Liver (tissue), 9 donors: ENCODE data around the gene TMEM175. TPM values are rescaled to one million over a fixed set of nuclear protein-coding genes. Genes with fewer than 3 reads are reported as not detected.

ENCODE experiments used
- DNase-seq: peaks from one replicate; pipeline ENCODE4 v3.0.0-alpha.2; 2017; ENCODE audit warnings: low spot score
- H3K27ac ChIP-seq, 2 donors: one replicate each; pipeline ENCODE4 v1.7.0; 2013; ENCODE audit warnings: inconsistent platforms in 2 of 2, low read length in 2 of 2, control low read depth in 1 of 2, low read depth in 1 of 2, mild to moderate bottlenecking in 1 of 2
- H3K27me3 ChIP-seq, 4 donors: one replicate each; pipeline versions ENCODE4 v1.6.1 to v1.7.0; 2013; ENCODE audit warnings: low read length in 3 of 4, inconsistent platforms in 1 of 4, mild to moderate bottlenecking in 1 of 4, moderate library complexity in 1 of 4; ENCODE audit not compliant: control insufficient read depth in 4 of 4, insufficient read depth in 4 of 4
- H3K36me3 ChIP-seq, 4 donors: one replicate each; pipeline versions ENCODE4 v1.6.1 to v1.7.0; 2013; ENCODE audit warnings: low read length in 3 of 4, mild to moderate bottlenecking in 3 of 4, low read depth in 1 of 4, moderate library complexity in 1 of 4; ENCODE audit not compliant: control insufficient read depth in 4 of 4, insufficient read depth in 3 of 4
- H3K4me1 ChIP-seq, 4 donors: one replicate each; pipeline versions ENCODE4 v1.6.1 to v1.7.0; 2013; ENCODE audit warnings: low read length in 3 of 4, mild to moderate bottlenecking in 3 of 4, moderate library complexity in 1 of 4; ENCODE audit not compliant: control insufficient read depth in 4 of 4, insufficient read depth in 4 of 4
- H3K4me3 ChIP-seq, 3 donors: one replicate each; pipeline versions ENCODE4 v1.6.1 to v1.7.0; 2013; ENCODE audit warnings: low read length in 3 of 3, control low read depth in 1 of 3, low read depth in 1 of 3, mild to moderate bottlenecking in 1 of 3
- H3K9ac ChIP-seq, 2 donors: one replicate each; pipeline ENCODE4 v1.7.0; 2013; ENCODE audit warnings: low read length in 2 of 2, mild to moderate bottlenecking in 2 of 2, moderate library complexity in 2 of 2, control low read depth in 1 of 2, low read depth in 1 of 2
- H3K9me3 ChIP-seq, 4 donors: one replicate each; pipeline versions ENCODE4 v1.6.1 to v1.7.0; 2013; ENCODE audit warnings: low read length in 3 of 4; ENCODE audit not compliant: control insufficient read depth in 4 of 4
- HNF4A ChIP-seq, 2 donors: conservative IDR thresholded peaks; 2 replicates each; pipeline ENCODE4 v1.6.1; 2016; ENCODE audit warnings: antibody characterized with exemption in 2 of 2, mild to moderate bottlenecking in 2 of 2
- HNF4G ChIP-seq: IDR thresholded peaks from 2 replicates; pipeline ENCODE4 v1.6.1; 2016; ENCODE audit warnings: antibody characterized with exemption
- JUND ChIP-seq, 2 donors: IDR thresholded peaks; 2 replicates each; pipeline ENCODE4 v1.6.1; 2016; ENCODE audit warnings: antibody characterized with exemption in 2 of 2
- RAD21 ChIP-seq, 2 donors: IDR thresholded peaks; 2 replicates each; pipeline ENCODE4 v1.6.1; 2016; ENCODE audit warnings: antibody characterized with exemption in 2 of 2, mild to moderate bottlenecking in 2 of 2
- TAF1 ChIP-seq: conservative IDR thresholded peaks from 2 replicates; pipeline ENCODE4 v1.6.1; 2016; ENCODE audit warnings: antibody characterized with exemption, mild to moderate bottlenecking
- YY1 ChIP-seq: IDR thresholded peaks from 2 replicates; pipeline ENCODE4 v1.6.1; 2016; ENCODE audit warnings: antibody characterized with exemption, mild to moderate bottlenecking
- WGBS: extraction: QIAGEN DNeasy Blood & Tissue Kit; methylation state at CpG from one replicate; pipeline ENCODE4 v1.1.7; 2013; 5-methylcytosine and 5-hydroxymethylcytosine counted together
- polyA plus RNA-seq, 2 donors: library from polyadenylated mRNA; stranded (reverse) in 1 of 2; unstranded in 1 of 2; fragments of 200-250 nt in 1 of 2; fragments of >200 nt in 1 of 2; fragmentation: Nextera tagmentation in 1 of 2; extraction: Ambion mirVana in 1 of 2; gene quantifications; one replicate each; pipeline versions ENCODE4 v1.2.1 to v1.2.3, GENCODE V29; 2013 to 2015
- total RNA-seq, 2 donors: library from RNA; depleted of rRNA; stranded (reverse); fragments of >200 nt; gene quantifications; one replicate each; pipeline ENCODE4 v1.2.3, GENCODE V29; 2014
- TF ChIP-seq, protein P1 (sequence below): IDR thresholded peaks from 2 replicates; pipeline ENCODE4 v1.6.1; 2016; ENCODE audit warnings: antibody characterized with exemption
- donor health status: healthy.
- donor health status: healthy.
- donor health status: healthy.
- donor health status: healthy.
- donor health status: healthy.

Gene TMEM175
- total and polyA plus RNA-seq, 4 donors, result 18.6 to 26.3 (median 25.5) TPM

DNA sequence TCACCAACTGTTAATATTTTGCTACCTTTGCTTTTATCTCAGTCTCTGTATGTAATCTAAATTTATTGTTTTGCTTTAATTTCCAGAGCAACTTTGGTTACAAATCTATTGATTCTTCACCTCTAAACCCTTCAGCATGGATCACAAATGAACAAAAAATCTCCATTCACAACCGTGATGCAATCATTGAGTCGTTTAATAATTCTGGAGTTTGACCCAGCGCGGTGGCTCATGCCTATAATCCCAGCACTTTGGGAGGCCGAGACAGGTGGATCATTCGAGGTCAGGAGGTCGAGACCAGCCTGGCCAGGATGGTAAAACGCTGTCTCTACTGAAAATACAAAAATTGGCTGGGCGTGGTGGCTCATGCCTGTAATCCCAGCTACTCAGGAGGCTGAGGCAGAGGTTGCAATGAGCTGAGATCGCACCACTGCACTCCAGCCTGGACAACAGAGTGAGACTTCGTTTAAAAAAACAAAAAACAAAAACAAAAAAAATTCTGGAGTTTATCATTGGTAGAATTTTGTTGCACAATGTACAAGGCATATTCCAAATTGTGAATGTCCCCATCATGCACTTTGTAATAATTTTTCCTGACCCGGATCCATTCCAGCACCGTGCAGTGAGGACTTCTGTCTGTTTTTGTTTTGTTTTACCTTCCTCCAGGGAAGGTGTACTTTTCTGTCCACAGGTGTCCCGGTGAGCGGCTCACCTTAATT lies 52.2 kb downstream of the TMEM175 start (continued):
- TF ChIP-seq, protein P1, sequence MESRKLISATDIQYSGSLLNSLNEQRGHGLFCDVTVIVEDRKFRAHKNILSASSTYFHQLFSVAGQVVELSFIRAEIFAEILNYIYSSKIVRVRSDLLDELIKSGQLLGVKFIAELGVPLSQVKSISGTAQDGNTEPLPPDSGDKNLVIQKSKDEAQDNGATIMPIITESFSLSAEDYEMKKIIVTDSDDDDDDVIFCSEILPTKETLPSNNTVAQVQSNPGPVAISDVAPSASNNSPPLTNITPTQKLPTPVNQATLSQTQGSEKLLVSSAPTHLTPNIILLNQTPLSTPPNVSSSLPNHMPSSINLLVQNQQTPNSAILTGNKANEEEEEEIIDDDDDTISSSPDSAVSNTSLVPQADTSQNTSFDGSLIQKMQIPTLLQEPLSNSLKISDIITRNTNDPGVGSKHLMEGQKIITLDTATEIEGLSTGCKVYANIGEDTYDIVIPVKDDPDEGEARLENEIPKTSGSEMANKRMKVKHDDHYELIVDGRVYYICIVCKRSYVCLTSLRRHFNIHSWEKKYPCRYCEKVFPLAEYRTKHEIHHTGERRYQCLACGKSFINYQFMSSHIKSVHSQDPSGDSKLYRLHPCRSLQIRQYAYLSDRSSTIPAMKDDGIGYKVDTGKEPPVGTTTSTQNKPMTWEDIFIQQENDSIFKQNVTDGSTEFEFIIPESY, result no peak
- peak; percentile 41 for TF ChIP-seq HNF4G

DNA sequence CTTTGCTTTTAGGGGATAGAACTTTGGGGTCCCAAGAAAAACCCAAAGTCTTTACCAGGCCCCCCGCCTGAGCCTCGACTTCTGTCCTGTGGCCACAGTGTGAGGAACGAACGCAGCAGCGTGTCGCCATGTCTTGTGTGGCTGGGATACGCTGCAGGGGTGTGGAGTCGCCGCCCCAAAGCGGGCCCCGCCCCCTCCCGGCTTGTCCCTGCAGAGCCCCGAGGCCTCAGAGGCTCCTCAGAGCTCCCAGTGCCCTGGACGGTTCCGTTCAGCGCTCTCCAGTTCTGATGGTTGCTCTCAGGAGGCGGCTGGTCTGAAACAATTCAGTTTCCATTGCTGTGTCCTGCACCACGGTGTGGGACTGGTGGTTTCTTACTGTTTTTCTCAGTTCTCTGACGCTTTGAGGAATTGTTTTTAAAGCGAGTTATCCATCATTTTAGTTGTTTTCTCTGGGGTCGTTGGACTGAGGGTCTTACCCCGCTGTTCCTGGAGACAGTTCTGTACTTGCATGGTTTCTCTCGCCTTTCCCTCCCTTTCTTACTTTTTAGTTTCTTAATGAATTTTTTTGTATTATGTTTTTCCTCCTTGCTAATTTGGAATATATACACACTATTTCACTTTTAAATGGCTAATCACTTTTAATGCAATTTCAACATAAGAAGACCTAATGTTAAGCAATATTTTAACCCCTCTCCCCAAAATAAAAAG lies 53.0 kb downstream of the TMEM175 start:
- Histone ChIP-seq H3K4me1 (peaks cover 11 to 44% (median 32%) of the 10 kb centered on the region in 4 donors), H3K9me3 (no peaks in the 10 kb centered on the region), H3K9ac (no peak overlapping the region), H3K36me3 (peaks cover 0 to 5% (median 2%) of the 10 kb centered on the region in 4 donors), H3K27me3 (no peaks in the 10 kb centered on the region), H3K27ac (peak overlapping the region; percentile 22 to 34), H3K4me3 (peak overlapping the region in 1 of 3 donors; percentile 2)
- 28% methylated on average over 23 of the region's 23 CpGs for WGBS
- peak; percentile 80 for DNase-seq
- TF ChIP-seq YY1, result peak; percentile 73
- TF ChIP-seq RAD21 (IDR thresholded peaks at IDR 0.05), result peak; percentile 34 to 41
- peak in 1 of 2 donors; percentile 12 for TF ChIP-seq HNF4A (conservative IDR thresholded peaks at IDR 0.05)
- peak; percentile 56 for TF ChIP-seq TAF1
- TF ChIP-seq, protein P1, result no peak

DNA sequence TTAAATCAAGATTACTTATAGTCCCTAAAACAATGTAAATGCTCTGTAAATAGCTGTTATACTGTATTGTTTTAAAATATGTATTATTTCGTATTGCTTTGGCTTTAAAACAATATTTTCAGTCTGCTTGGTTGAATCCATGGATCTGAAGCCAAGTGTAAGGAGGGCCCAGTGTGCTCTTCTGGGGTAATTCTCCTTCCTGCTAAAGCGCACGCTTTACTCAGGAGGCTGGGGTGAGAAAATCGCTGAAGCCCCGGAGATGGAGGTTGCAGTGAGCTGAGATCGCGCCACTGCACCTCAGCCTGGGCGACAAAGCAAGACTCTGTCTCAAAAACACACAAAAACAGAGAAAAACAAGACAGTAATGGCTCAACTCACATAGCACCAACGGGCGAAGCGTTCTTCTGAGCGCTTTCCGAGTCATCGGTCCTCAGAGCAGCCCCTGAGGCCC lies 54.2 kb downstream of the TMEM175 start:
- Histone ChIP-seq H3K27me3 (no peaks in the 10 kb centered on the region), H3K9me3 (no peaks in the 10 kb centered on the region), H3K9ac (peak overlapping the region; percentile 5 to 79), H3K4me1 (peaks cover 11 to 52% (median 40%) of the 10 kb centered on the region in 4 donors), H3K36me3 (peaks cover 0 to 8% (median 4%) of the 10 kb centered on the region in 4 donors), H3K27ac (peak overlapping the region; percentile 66 to 79), H3K4me3 (peak overlapping the region; percentile 54 to 75 (median 75))
- TF ChIP-seq JUND (IDR thresholded peaks at IDR 0.05), result no peak
- no peak for TF ChIP-seq TAF1
- TF ChIP-seq, protein P1, result no peak
- no peak for DNase-seq
- WGBS, result 2% methylated on average over 14 of the region's 14 CpGs
